OCI-LY7 (cell line): ENCODE measurements around the gene LYRM2. TPM values are rescaled to one million over a fixed set of nuclear protein-coding genes. Genes with fewer than 3 reads are reported as not detected.
"Not testable (repeated sequence)": the region's sequence is repeated elsewhere in the genome, so short reads cannot be mapped to it uniquely, and the experiment has no call there.

ENCODE experiments used
- BruUV-seq: library from RNA; stranded (reverse); fragments of 400-500 nt; replicated peaks from 2 replicates; lab custom pipeline; 2021; lab: Mats Ljungman, UMichigan
- CTCF ChIA-PET: fragments of 300-600 bp; sonication (Branson Sonifier 250); formaldehyde crosslinking; loops from one replicate; lab custom pipeline; 2022; ENCODE audit warnings: antibody characterized with exemption; ENCODE audit not compliant: unreplicated experiment; lab: Charles Lee
- POLR2A ChIA-PET: fragments of 300-600 bp; sonication (Branson Sonifier 250); formaldehyde crosslinking; loops from one replicate; lab custom pipeline; 2022; ENCODE audit warnings: antibody characterized with exemption; lab: Charles Lee
- DNase-seq: peaks from one replicate; pipeline ENCODE4 v3.0.0-alpha.2; 2015; ENCODE audit warnings: low spot score
- H2AFZ ChIP-seq: fragments of 200-600 bp; sonication (generic), shearing (Covaris generic); 2 replicates; pipeline ENCODE4 v1.6.1; 2014; ENCODE audit warnings: mild to moderate bottlenecking, antibody characterized with exemption, low read length, moderate library complexity
- H3K27ac ChIP-seq: fragments of 200-600 bp; sonication (generic); 2 replicates; pipeline ENCODE4 v1.5.1; 2014; ENCODE audit warnings: mixed run types, low read depth, mild to moderate bottlenecking, moderate library complexity, low read length, inconsistent platforms; ENCODE audit not compliant: poor library complexity, severe bottlenecking
- H3K36me3 ChIP-seq: fragments of 200-600 bp; sonication (generic); 2 replicates; pipeline ENCODE4 v1.6.1; 2014; ENCODE audit warnings: mild to moderate bottlenecking, antibody characterized with exemption, low read length, moderate library complexity, mixed read lengths; ENCODE audit not compliant: insufficient read depth
- H3K4me1 ChIP-seq: fragments of 200-600 bp; sonication (generic); 2 replicates; pipeline ENCODE4 v1.5.1; 2014; ENCODE audit warnings: mild to moderate bottlenecking, low read length; ENCODE audit not compliant: insufficient read depth, poor library complexity, severe bottlenecking
- H3K4me2 ChIP-seq: fragments of 200-600 bp; sonication (generic); 2 replicates; pipeline ENCODE4 v1.6.1; 2014; ENCODE audit warnings: mild to moderate bottlenecking, low read length
- H3K4me3 ChIP-seq: fragments of 200-600 bp; sonication (generic); 2 replicates; pipeline ENCODE4 v1.5.1; 2014; ENCODE audit warnings: mild to moderate bottlenecking, low read depth, low read length; ENCODE audit not compliant: poor library complexity, severe bottlenecking
- H3K79me2 ChIP-seq: fragments of 200-600 bp; sonication (generic); 2 replicates; pipeline ENCODE4 v1.6.1; 2016; ENCODE audit warnings: low read depth, mild to moderate bottlenecking, low read length, moderate library complexity, mixed read lengths; ENCODE audit not compliant: insufficient read depth
- H3K9me2 ChIP-seq: fragments of 200-600 bp; sonication (generic); 2 replicates; pipeline ENCODE4 v1.6.1; 2016; ENCODE audit warnings: mild to moderate bottlenecking, low read length, mixed read lengths; ENCODE audit not compliant: insufficient read depth
- H3K9me3 ChIP-seq: fragments of 200-600 bp; sonication (generic); 2 replicates; pipeline ENCODE4 v1.6.1; 2014; ENCODE audit warnings: mild to moderate bottlenecking, mixed run types, low read length, mixed read lengths
- H4K20me1 ChIP-seq: fragments of 200-600 bp; sonication (generic); 2 replicates; pipeline ENCODE4 v1.6.1; 2014; ENCODE audit warnings: mild to moderate bottlenecking, antibody characterized with exemption, low read length, moderate library complexity, mixed read lengths; ENCODE audit not compliant: insufficient read depth
- CTCF ChIP-seq: fragments of 200-600 bp; sonication (generic); conservative IDR thresholded peaks from 2 replicates; pipeline ENCODE4 v1.5.1; 2014; ENCODE audit warnings: mild to moderate bottlenecking, antibody characterized with exemption, low read length, moderate library complexity, mixed read lengths
- EZH2phosphoT487 ChIP-seq: fragments of 200-600 bp; sonication (generic); IDR thresholded peaks from 2 replicates; pipeline ENCODE4 v1.6.1; 2018; ENCODE audit warnings: low read depth, borderline replicate concordance, mild to moderate bottlenecking, mixed run types, antibody characterized with exemption, low read length, moderate library complexity, mixed read lengths
- intact Hi-C: fragments of 100-400 bp; cut with micrococcal nuclease; formaldehyde crosslinking; loops from one replicate; pipeline ENCODE4 v1.10.0; 2022; ENCODE audit not compliant: unreplicated experiment
- total RNA-seq, 2 experiments: library from RNA; depleted of rRNA in 1 of 2; stranded (reverse); fragments of >200 nt in 1 of 2; shearing (Covaris generic) in 1 of 2; gene quantifications; 2 replicates each; pipeline ENCODE4 v1.2.3, GENCODE V29; 2014 to 2022

The LYRM2 gene
- total RNA-seq, 2 experiments from 2014 or later: 17.7 to 40.6 TPM

- no peaks in the 10 kb centered on the region; the same call in 1 of the 2 replicates for H3K79me2 ChIP-seq
- no peak overlapping the region for H2AFZ ChIP-seq
- H3K4me2 ChIP-seq: no peak overlapping the region
- ChIA-PET POLR2A (interaction anchor here (0.5 to 0.7 kb wide), 3 partner anchors 22 to 178 kb away, joined by 3 read pairs; no protein-coding TSS in a partner anchor), CTCF (no interaction called here)
- H3K27ac ChIP-seq: no peak overlapping the region
- H3K36me3 ChIP-seq: peaks cover 75% of the 10 kb centered on the region
- H3K4me3 ChIP-seq: no peak overlapping the region
- H3K9me3 ChIP-seq: no peaks in the 10 kb centered on the region
- H3K9me2 ChIP-seq: no peaks in the 10 kb centered on the region
- no peak for TF ChIP-seq EZH2phosphoT487
- no peak for TF ChIP-seq CTCF
- no peaks in the 10 kb centered on the region for H4K20me1 ChIP-seq
- H3K4me1 ChIP-seq: peaks cover 10% of the 10 kb centered on the region
- intact Hi-C loops: no loop called here
- no peak for DNase-seq
- BruUV-seq: no TSS peak
Observed at GRCh38 chr6:89643406-89643805, 4.9 kb upstream of the LYRM2 start.

- Histone ChIP-seq H3K27ac (no peak overlapping the region), H3K9me2 (no peaks in the 10 kb centered on the region), H3K4me2 (no peak overlapping the region), H3K4me3 (no peak overlapping the region), H3K79me2 (peaks cover 2% of the 10 kb centered on the region; the same call in 1 of the 2 replicates), H2AFZ (no peak overlapping the region), H4K20me1 (no peaks in the 10 kb centered on the region), H3K36me3 (peaks cover 71% of the 10 kb centered on the region), H3K4me1 (peaks cover 10% of the 10 kb centered on the region), H3K9me3 (no peaks in the 10 kb centered on the region)
- intact Hi-C loops: no loop called here
- DNase-seq: no peak
- POLR2A ChIA-PET: interaction anchor here (0.5 to 0.7 kb wide), 3 partner anchors 22 to 179 kb away, joined by 3 read pairs; no protein-coding TSS in a partner anchor
- TF ChIP-seq CTCF (no peak), EZH2phosphoT487 (no peak)
- BruUV-seq: TSS peak; percentile 56
- CTCF ChIA-PET: no interaction called here
Observed at GRCh38 chr6:89642956-89643355, 4.4 kb upstream of the LYRM2 start.

GRCh38 chr6:89641581-89641980 lies 3.0 kb upstream of the LYRM2 start:
- H3K9me2 ChIP-seq, H3K9me3 ChIP-seq, intact Hi-C loops, POLR2A ChIA-PET, H2AFZ ChIP-seq, H3K4me3 ChIP-seq, CTCF ChIA-PET, DNase-seq, H4K20me1 ChIP-seq, H3K4me2 ChIP-seq, BruUV-seq, H3K27ac ChIP-seq: not testable (repeated sequence)
- H3K4me1 ChIP-seq: peaks cover 18% of the 10 kb centered on the region
- H3K79me2 ChIP-seq: peaks cover 16% of the 10 kb centered on the region; the same call in 1 of the 2 replicates
- peaks cover 63% of the 10 kb centered on the region for H3K36me3 ChIP-seq
